GM23338 (cell line): ENCODE data around the gene CASK. TPM values are rescaled to one million over a fixed set of nuclear protein-coding genes. Genes with fewer than 3 reads are reported as not detected.

Source experiments
- ATAC-seq: fragments of 200-7000 bp; cut with Tn5 transposase; 3 replicates; pipeline ENCODE4 v1.9.1; 2020
- DNase-seq: peaks from one replicate; pipeline ENCODE4 v3.0.0-alpha.2; 2015; ENCODE audit warnings: low spot score
- H2AFZ ChIP-seq: fragments of 200-600 bp; sonication (generic); 2 replicates; pipeline ENCODE4 v1.8.0; 2016; ENCODE audit warnings: antibody characterized with exemption, mild to moderate bottlenecking, moderate library complexity
- H3F3A ChIP-seq: fragments of 200-600 bp; sonication (generic); replicated peaks from 2 replicates; pipeline ENCODE4 v1.8.0; 2017; ENCODE audit warnings: antibody characterized with exemption, mixed run types, low read depth
- H3K27ac ChIP-seq: fragments of 200-600 bp; sonication (generic); 2 replicates; pipeline ENCODE4 v1.6.1; 2016; ENCODE audit warnings: low read depth
- H3K27me3 ChIP-seq: fragments of 200-600 bp; sonication (generic); 2 replicates; pipeline ENCODE4 v1.8.0; 2016; ENCODE audit warnings: mild to moderate bottlenecking, mixed run types, moderate library complexity; ENCODE audit not compliant: insufficient read depth
- H3K36me3 ChIP-seq: fragments of 200-600 bp; sonication (generic); 2 replicates; pipeline ENCODE4 v1.8.0; 2016; ENCODE audit warnings: mild to moderate bottlenecking; ENCODE audit not compliant: insufficient read depth
- H3K4me1 ChIP-seq: fragments of 200-600 bp; sonication (generic); 2 replicates; pipeline ENCODE4 v1.8.0; 2016; ENCODE audit warnings: mild to moderate bottlenecking, moderate library complexity; ENCODE audit not compliant: insufficient read depth
- H3K4me2 ChIP-seq: fragments of 200-600 bp; sonication (generic); 2 replicates; pipeline ENCODE4 v1.7.1; 2017; ENCODE audit warnings: mixed run types
- H3K4me3 ChIP-seq: fragments of 200-600 bp; sonication (generic); 2 replicates; pipeline ENCODE4 v1.6.1; 2016; ENCODE audit warnings: mixed run types
- H3K79me2 ChIP-seq: fragments of 200-600 bp; sonication (generic); replicated peaks from 2 replicates; pipeline ENCODE4 v1.8.0; 2017; ENCODE audit warnings: mild to moderate bottlenecking; ENCODE audit not compliant: insufficient read depth
- H3K9me2 ChIP-seq: fragments of 200-600 bp; sonication (generic); 2 replicates; pipeline ENCODE4 v1.8.0; 2017; ENCODE audit not compliant: insufficient read depth
- H4K20me1 ChIP-seq: fragments of 200-600 bp; sonication (generic); replicated peaks from 2 replicates; pipeline ENCODE4 v1.8.0; 2017; ENCODE audit warnings: mild to moderate bottlenecking; ENCODE audit not compliant: insufficient read depth
- H3K27ac Mint-ChIP-seq: 2 replicates; pipeline ENCODE4 v1.8.0; 2020; ENCODE audit warnings: inconsistent platforms, mild to moderate bottlenecking, moderate library complexity, mixed read lengths
- H3K27me3 Mint-ChIP-seq: 3 replicates; pipeline ENCODE4 v1.8.0; 2022; ENCODE audit warnings: low read depth, mild to moderate bottlenecking, moderate library complexity, mixed read lengths, inconsistent platforms; ENCODE audit not compliant: insufficient read depth, poor library complexity
- H3K36me3 Mint-ChIP-seq: 3 replicates; pipeline ENCODE4 v1.8.0; 2021; ENCODE audit warnings: low read depth, mild to moderate bottlenecking, inconsistent platforms, moderate library complexity, mixed read lengths
- H3K4me1 Mint-ChIP-seq: 3 replicates; pipeline ENCODE4 v1.8.0; 2020; ENCODE audit warnings: mild to moderate bottlenecking, inconsistent platforms, mixed read lengths
- H3K4me3 Mint-ChIP-seq: 3 replicates; pipeline ENCODE4 v1.8.0; 2021; ENCODE audit warnings: moderate library complexity, mild to moderate bottlenecking, inconsistent platforms, mixed read lengths
- H3K9me3 Mint-ChIP-seq: 3 replicates; pipeline ENCODE4 v1.8.0; 2020; ENCODE audit warnings: moderate library complexity, mild to moderate bottlenecking, inconsistent platforms, mixed read lengths
- CREB1 ChIP-seq: fragments of 250-450 bp; sonication (Bioruptor Pico); IDR thresholded peaks from 2 replicates; pipeline ENCODE4 v1.5.0; 2020; ENCODE audit warnings: low read depth, mild to moderate bottlenecking, moderate library complexity
- EZH2 ChIP-seq: fragments of 200-600 bp; sonication (generic); IDR thresholded peaks from one replicate; pipeline ENCODE4 v1.8.0; 2017; ENCODE audit warnings: antibody characterized with exemption, mild to moderate bottlenecking, low read depth; ENCODE audit not compliant: unreplicated experiment
- JUNB ChIP-seq: IDR thresholded peaks from one replicate; pipeline ENCODE4 v1.6.1; 2016; ENCODE audit warnings: antibody characterized with exemption; ENCODE audit not compliant: unreplicated experiment
- NANOG ChIP-seq: IDR thresholded peaks from 2 replicates; pipeline ENCODE4 v1.6.1; 2016; ENCODE audit warnings: antibody characterized with exemption, borderline replicate concordance
- POLR2AphosphoS5 ChIP-seq: IDR thresholded peaks from 2 replicates; pipeline ENCODE4 v1.6.1; 2016; ENCODE audit warnings: antibody characterized with exemption, low read depth
- REST ChIP-seq: IDR thresholded peaks from one replicate; pipeline ENCODE4 v1.6.1; 2018; ENCODE audit warnings: antibody characterized with exemption; ENCODE audit not compliant: unreplicated experiment
- STAT1 ChIP-seq: IDR thresholded peaks from one replicate; pipeline ENCODE4 v1.6.1; 2016; ENCODE audit warnings: antibody characterized with exemption; ENCODE audit not compliant: unreplicated experiment
- ZNF114 ChIP-seq: fragments of 250-450 bp; sonication (Bioruptor Pico); IDR thresholded peaks from 2 replicates; pipeline ENCODE4 v1.5.0; 2020; ENCODE audit warnings: mild to moderate bottlenecking, moderate library complexity
- ZNF331 ChIP-seq: fragments of 250-450 bp; sonication (Bioruptor Pico); IDR thresholded peaks from 2 replicates; pipeline ENCODE4 v1.5.0; 2020; ENCODE audit warnings: low read depth, mild to moderate bottlenecking, moderate library complexity
- ZNF462 ChIP-seq: fragments of 250-450 bp; sonication (Bioruptor Pico); IDR thresholded peaks from 2 replicates; pipeline ENCODE4 v1.5.0; 2020; ENCODE audit warnings: mild to moderate bottlenecking, moderate library complexity
- polyA plus RNA-seq: library from polyadenylated mRNA; unstranded; fragments of >200 nt; fragmentation: Nextera tagmentation; extraction: Ambion mirVana; gene quantifications from 2 replicates; pipeline ENCODE4 v1.2.1, GENCODE V29; 2016
- total RNA-seq: library from RNA; depleted of rRNA; stranded (reverse); fragments of >200 nt; shearing (Covaris generic); gene quantifications from 2 replicates; pipeline ENCODE4 v1.2.3, GENCODE V29; 2014
- TF ChIP-seq, protein P1 (sequence below): IDR thresholded peaks from 2 replicates; pipeline ENCODE4 v1.6.1; 2016; ENCODE audit warnings: antibody characterized with exemption

CASK gene
- total and polyA plus RNA-seq, 2 experiments from 2014 or later: 15.3 to 44.4 TPM

- Histone ChIP-seq H3K79me2 (no peaks in the 10 kb centered on the region), H4K20me1 (no peaks in the 10 kb centered on the region), H3F3A (no peaks in the 10 kb centered on the region), H3K4me3 (no peak overlapping the region), H3K9me2 (no peaks in the 10 kb centered on the region), H3K27me3 (no peaks in the 10 kb centered on the region), H3K4me2 (0 out of 2 replicates have a peak overlapping the region, but pooled peaks have one; percentile 8), H3K27ac (no peak overlapping the region), H3K36me3 (no peaks in the 10 kb centered on the region), H3K4me1 (peaks cover 11% of the 10 kb centered on the region; the same call in 1 of the 2 replicates), H2AFZ (no peak overlapping the region)
- ATAC-seq (no peak), DNase-seq (no peak)
- TF ChIP-seq ZNF114 (CRISPR knock-in tag) (no peak), NANOG (no peak), POLR2AphosphoS5 (no peak), STAT1 (no peak), ZNF331 (CRISPR knock-in tag) (no peak), CREB1 (CRISPR knock-in tag) (no peak), JUNB (no peak)
- TF ChIP-seq, protein P1, sequence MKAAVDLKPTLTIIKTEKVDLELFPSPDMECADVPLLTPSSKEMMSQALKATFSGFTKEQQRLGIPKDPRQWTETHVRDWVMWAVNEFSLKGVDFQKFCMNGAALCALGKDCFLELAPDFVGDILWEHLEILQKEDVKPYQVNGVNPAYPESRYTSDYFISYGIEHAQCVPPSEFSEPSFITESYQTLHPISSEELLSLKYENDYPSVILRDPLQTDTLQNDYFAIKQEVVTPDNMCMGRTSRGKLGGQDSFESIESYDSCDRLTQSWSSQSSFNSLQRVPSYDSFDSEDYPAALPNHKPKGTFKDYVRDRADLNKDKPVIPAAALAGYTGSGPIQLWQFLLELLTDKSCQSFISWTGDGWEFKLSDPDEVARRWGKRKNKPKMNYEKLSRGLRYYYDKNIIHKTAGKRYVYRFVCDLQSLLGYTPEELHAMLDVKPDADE: no peak
- no peaks in the 10 kb centered on the region for H3K36me3 Mint-ChIP-seq
- H3K9me3 Mint-ChIP-seq: no peaks in the 10 kb centered on the region
- no peak overlapping the region for H3K27ac Mint-ChIP-seq
- peaks cover 23% of the 10 kb centered on the region for H3K4me1 Mint-ChIP-seq
- no peak overlapping the region for H3K4me3 Mint-ChIP-seq
- no peaks in the 10 kb centered on the region for H3K27me3 Mint-ChIP-seq
These were observed 219.8 kb downstream of the CASK start for GRCh38 chrX:41703574-41704029.

- Mint-ChIP-seq H3K36me3 (no peaks in the 10 kb centered on the region), H3K27me3 (no peaks in the 10 kb centered on the region), H3K9me3 (no peaks in the 10 kb centered on the region), H3K4me3 (no peak overlapping the region), H3K27ac (no peak overlapping the region), H3K4me1 (peaks cover 6% of the 10 kb centered on the region; the same call in 2 of the 3 replicates)
- H3K4me2 ChIP-seq: no peak overlapping the region; the same call in 1 of the 2 replicates
- no peaks in the 10 kb centered on the region for H4K20me1 ChIP-seq
- DNase-seq: peak; percentile 4
- 0 out of 2 replicates have a peak, but pooled peaks cover 4% of the 10 kb centered on the region for H3K4me1 ChIP-seq
- no peak overlapping the region for H3K4me3 ChIP-seq
- no peaks in the 10 kb centered on the region for H3K79me2 ChIP-seq
- H2AFZ ChIP-seq: no peak overlapping the region
- no peaks in the 10 kb centered on the region for H3K36me3 ChIP-seq
- H3K27me3 ChIP-seq: no peaks in the 10 kb centered on the region
- no peak overlapping the region for H3K27ac ChIP-seq
- no peak for ATAC-seq
- no peaks in the 10 kb centered on the region for H3F3A ChIP-seq
- no peaks in the 10 kb centered on the region for H3K9me2 ChIP-seq
- TF ChIP-seq ZNF462 (CRISPR knock-in tag): no peak
- no peak for TF ChIP-seq EZH2
- no peak for TF ChIP-seq ZNF331 (CRISPR knock-in tag)
- no peak for TF ChIP-seq ZNF114 (CRISPR knock-in tag)
- TF ChIP-seq REST: no peak
These were observed 227.9 kb downstream of the CASK start for GRCh38 chrX:41695426-41695825.
